Brain microvascular endothelial cell (primary cell): ENCODE measurements around the gene CCZ1B.
"Not testable (repeated sequence)": the region's sequence is repeated elsewhere in the genome, so short reads cannot be mapped to it uniquely, and the experiment has no call there.

Source experiments
- DNase-seq: peaks from one replicate; pipeline ENCODE4 v3.0.0-alpha.2; 2020
- H3K27ac ChIP-seq: fragments of 250-450 bp; sonication (Bioruptor Pico); 2 replicates; pipeline ENCODE4 v1.5.1; 2020; ENCODE audit warnings: mild to moderate bottlenecking, moderate library complexity
- H3K27me3 ChIP-seq: fragments of 250-450 bp; sonication (Bioruptor Pico); replicated peaks from 2 replicates; pipeline ENCODE4 v1.5.1; 2020; ENCODE audit warnings: mild to moderate bottlenecking
- H3K36me3 ChIP-seq: fragments of 250-450 bp; sonication (Bioruptor Pico); replicated peaks from 2 replicates; pipeline ENCODE4 v1.5.1; 2020; ENCODE audit warnings: mild to moderate bottlenecking
- H3K4me3 ChIP-seq: 2 replicates; pipeline ENCODE4 v1.5.1; 2011; ENCODE audit warnings: low read depth, mild to moderate bottlenecking, control low read depth, low read length, moderate library complexity
- in situ Hi-C: cut with HindIII; loops from 2 replicates; pipeline ENCODE4 v1.10.0; 2017; ENCODE audit warnings: low sequenced_read_pairs, low pct_ligation_motif_present
- TF ChIP-seq, protein P1 (sequence below): IDR thresholded peaks from 2 replicates; pipeline ENCODE4 v1.5.1; 2011; ENCODE audit warnings: low read depth, mild to moderate bottlenecking, moderate library complexity, low read length, control low read depth, inconsistent platforms; ENCODE audit errors: missing control alignments

CCZ1B gene

GRCh38 chr7:6826151-6826550 is at the start of gene CCZ1B:
Gene CCZ1B, minus strand, starts transcription at chr7:6826275. Its CDS starts 78 bp downstream, at chr7:6826197.
- TF ChIP-seq, protein P1, sequence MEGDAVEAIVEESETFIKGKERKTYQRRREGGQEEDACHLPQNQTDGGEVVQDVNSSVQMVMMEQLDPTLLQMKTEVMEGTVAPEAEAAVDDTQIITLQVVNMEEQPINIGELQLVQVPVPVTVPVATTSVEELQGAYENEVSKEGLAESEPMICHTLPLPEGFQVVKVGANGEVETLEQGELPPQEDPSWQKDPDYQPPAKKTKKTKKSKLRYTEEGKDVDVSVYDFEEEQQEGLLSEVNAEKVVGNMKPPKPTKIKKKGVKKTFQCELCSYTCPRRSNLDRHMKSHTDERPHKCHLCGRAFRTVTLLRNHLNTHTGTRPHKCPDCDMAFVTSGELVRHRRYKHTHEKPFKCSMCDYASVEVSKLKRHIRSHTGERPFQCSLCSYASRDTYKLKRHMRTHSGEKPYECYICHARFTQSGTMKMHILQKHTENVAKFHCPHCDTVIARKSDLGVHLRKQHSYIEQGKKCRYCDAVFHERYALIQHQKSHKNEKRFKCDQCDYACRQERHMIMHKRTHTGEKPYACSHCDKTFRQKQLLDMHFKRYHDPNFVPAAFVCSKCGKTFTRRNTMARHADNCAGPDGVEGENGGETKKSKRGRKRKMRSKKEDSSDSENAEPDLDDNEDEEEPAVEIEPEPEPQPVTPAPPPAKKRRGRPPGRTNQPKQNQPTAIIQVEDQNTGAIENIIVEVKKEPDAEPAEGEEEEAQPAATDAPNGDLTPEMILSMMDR = peak; percentile 34
- H3K36me3 ChIP-seq, H3K27me3 ChIP-seq, H3K27ac ChIP-seq, in situ Hi-C loops: not testable (repeated sequence)
- DNase-seq = peak; percentile 76
- peak within 1 kb of the TSS; percentile 54 for H3K4me3 ChIP-seq

DNA sequence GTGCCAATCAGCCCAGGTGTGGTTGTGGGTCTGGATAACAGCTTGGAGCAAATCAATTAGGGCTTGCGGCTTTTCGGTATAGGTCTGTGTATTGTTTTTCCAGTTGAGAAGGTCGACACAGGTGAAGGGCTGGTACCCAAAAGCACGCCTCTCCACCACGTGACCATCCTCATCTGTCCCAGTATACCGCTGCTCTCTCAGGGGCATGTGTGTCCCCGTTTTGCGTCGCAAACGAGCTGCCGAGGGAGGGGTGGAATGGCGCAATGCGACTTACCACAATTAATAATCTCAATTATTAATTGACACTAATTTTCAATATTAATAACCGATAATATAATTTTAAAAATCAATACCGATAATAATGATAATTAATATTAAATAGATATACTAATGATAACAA is 48.9 kb upstream of the CCZ1B start:
- in situ Hi-C loops, H3K27ac ChIP-seq, H3K36me3 ChIP-seq, H3K27me3 ChIP-seq, H3K4me3 ChIP-seq, DNase-seq: not testable (repeated sequence)

DNA sequence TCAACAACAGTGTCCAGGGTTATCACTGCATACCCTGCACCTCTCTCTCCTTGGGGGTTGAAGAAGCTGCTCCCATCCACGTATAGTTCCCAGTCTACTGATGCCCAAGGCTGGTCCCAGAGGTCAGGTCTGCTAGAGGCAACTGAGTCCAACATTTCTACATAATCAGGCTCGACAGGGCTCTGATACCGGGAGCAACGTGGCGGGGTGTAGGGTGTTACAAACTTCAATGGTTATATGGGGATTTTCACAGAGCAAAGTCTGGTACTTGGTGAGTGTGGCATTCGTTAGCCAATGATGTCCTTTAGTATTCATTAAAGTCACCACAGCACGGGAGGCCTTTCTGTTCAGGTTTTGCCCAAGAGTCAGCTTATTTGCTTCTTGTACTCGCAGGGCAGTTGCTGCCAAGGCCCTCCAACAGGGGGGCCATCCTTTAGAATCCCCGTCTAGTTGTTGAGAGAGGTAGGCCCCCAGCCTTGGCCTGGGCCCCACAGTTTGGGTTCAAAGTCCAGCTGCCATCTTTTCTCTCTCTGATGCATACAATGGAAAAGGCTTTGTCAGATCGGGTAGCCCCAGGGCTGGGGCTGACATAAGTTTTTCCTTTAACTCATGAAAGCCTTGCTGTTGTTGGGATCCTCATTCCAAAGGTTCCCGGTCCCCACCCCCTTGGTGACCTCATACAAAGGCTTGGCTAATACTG is 46.3 kb upstream of the CCZ1B start:
- in situ Hi-C loops, H3K27ac ChIP-seq, H3K4me3 ChIP-seq, DNase-seq, H3K27me3 ChIP-seq, H3K36me3 ChIP-seq: not testable (repeated sequence)

- in situ Hi-C loops, H3K27ac ChIP-seq, H3K4me3 ChIP-seq, H3K27me3 ChIP-seq, H3K36me3 ChIP-seq, DNase-seq: not testable (repeated sequence)
Measured at GRCh38 chr7:6871421-6872144, 45.5 kb upstream of the CCZ1B start.

GRCh38 chr7:6864751-6865150 is 38.7 kb upstream of the CCZ1B start:
- H3K4me3 ChIP-seq, H3K27ac ChIP-seq, H3K27me3 ChIP-seq, H3K36me3 ChIP-seq, in situ Hi-C loops, DNase-seq: not testable (repeated sequence)

GRCh38 chr7:6864188-6864587 is 38.1 kb upstream of the CCZ1B start:
- H3K27me3 ChIP-seq, H3K4me3 ChIP-seq, DNase-seq, H3K36me3 ChIP-seq, in situ Hi-C loops, H3K27ac ChIP-seq: not testable (repeated sequence)

DNA sequence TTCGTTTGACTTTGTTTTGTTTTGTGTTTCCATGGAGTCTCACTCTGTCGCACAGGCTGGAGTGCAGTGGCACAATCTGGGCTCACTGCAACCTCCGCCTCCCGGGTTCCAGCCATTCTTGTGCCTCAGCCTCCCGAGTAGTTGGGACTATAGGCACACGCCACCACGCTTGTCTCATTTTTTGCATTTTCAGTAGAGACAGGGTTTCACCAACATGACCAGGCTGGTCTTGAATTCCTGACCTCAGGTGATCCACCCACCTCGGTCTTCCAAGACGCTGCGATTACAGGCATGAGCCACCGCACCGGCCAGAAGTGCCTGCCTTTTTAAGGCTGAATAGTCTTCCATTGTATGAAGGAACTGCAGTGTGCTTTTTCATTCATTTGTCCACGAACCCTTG is 36.8 kb upstream of the CCZ1B start:
- H3K27me3 ChIP-seq, DNase-seq, H3K36me3 ChIP-seq, H3K4me3 ChIP-seq, H3K27ac ChIP-seq, in situ Hi-C loops: not testable (repeated sequence)

DNA sequence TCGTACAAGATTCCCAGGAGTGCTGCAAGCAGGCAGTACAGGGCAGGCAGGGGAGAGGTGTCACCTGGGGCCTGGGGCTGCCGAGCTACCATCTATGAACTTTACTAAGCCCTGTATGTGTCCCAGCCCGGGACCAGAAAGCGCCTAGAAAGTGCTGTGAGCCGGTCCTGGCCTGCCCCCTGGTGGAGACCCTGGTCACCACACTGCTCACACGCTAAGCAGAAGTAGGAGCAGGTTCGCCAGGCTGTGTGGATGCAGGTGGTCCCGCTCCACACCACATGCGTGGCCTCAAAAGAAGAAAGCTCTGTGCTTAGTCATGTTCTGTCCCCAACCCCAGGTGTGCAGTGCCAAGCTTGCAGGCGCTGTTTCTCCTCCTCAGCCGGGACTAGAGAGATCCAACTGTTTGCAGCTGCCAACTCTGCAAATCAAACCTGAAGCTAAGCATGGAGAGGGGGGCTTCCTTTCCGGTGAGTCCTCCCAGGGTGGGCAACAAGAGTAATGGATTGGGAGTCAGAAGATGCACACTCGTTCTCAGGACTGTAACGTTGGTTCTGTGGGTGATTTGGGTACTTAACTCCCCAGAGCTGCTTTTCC is 31.7 kb upstream of the CCZ1B start:
- H3K27me3 ChIP-seq, H3K4me3 ChIP-seq, H3K27ac ChIP-seq, H3K36me3 ChIP-seq, in situ Hi-C loops: not testable (repeated sequence)
- TF ChIP-seq, protein P1 = peak; percentile 68
- peak; percentile 67 for DNase-seq

DNA sequence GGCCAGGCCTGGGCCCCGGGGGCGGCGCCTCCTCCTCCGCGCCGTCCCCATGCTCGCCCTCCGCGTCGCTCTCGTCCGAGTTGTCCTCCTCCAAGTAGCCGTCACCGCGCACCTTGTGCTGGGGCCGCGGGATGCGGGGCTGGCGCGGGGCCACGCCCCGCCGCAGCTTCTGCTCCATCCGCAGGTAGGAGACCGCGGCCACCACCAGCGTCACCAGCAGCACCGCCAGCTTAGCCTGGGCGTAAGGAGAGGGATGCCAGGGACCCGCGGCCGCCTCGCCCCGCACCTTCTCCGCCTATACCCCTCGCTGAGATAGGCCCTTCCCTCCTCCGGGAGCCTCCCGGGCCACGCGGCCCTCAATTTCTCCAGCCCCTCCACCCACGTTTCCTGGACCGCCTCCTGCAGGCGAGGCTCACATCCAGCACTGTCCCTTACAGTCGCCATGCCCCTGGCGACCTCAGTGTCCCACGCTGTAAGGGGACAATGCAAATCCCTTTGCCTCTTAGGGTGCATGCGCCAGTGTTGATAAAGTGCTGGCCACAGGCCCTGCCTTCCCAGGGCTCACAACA is 29.6 kb upstream of the CCZ1B start:
- H3K27me3 ChIP-seq, in situ Hi-C loops, H3K27ac ChIP-seq, DNase-seq, H3K36me3 ChIP-seq: not testable (repeated sequence)
- H3K4me3 ChIP-seq = peak overlapping the region; percentile 22

GRCh38 chr7:6854747-6855562 is 28.9 kb upstream of the CCZ1B start:
- DNase-seq, in situ Hi-C loops, H3K27me3 ChIP-seq: not testable (repeated sequence)

GRCh38 chr7:6853681-6854080 is 27.6 kb upstream of the CCZ1B start:
- H3K36me3 ChIP-seq, DNase-seq, H3K27ac ChIP-seq, H3K4me3 ChIP-seq, H3K27me3 ChIP-seq, in situ Hi-C loops: not testable (repeated sequence)

More at GRCh38 chr7:6854747-6855562, 28.9 kb upstream of the CCZ1B start:
- H3K4me3 ChIP-seq = peak overlapping the region; percentile 41
- H3K36me3 ChIP-seq, H3K27ac ChIP-seq: not testable (repeated sequence)

DNA sequence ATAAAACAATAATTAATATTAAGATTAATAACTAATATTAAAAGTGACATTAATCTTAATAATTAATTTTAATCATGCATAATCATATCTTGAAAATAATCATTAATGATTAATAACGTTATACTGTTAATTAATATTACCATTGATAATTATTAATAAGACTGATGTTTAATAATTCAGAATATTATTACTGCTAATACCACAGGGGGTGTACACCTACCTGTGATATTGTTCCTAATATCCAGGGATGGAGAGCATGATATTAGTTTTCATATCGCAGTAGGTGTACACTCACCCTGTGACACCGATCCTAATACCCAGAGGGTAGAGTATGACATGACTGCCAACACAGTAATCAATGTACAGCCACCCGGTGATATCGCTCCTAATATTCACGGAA is 23.1 kb upstream of the CCZ1B start:
- H3K27ac ChIP-seq, H3K27me3 ChIP-seq, H3K4me3 ChIP-seq, H3K36me3 ChIP-seq, DNase-seq, in situ Hi-C loops: not testable (repeated sequence)
